Thyroid gland (tissue), 4 donors: Measurements from ENCODE around the gene NEURL1.

Experiments used
- CTCF ChIP-seq, 6 experiments: fragments of 200-600 bp in 3 of 6; fragments of 450-650 bp in 3 of 6; sonication (generic) in 3 of 6; IDR thresholded peaks; one replicate each; pipeline ENCODE4 v1.5.1; 2016 to 2019; ENCODE audit warnings: antibody characterized with exemption in 6 of 6, mild to moderate bottlenecking in 2 of 6, inconsistent platforms in 1 of 6, moderate library complexity in 1 of 6
- POLR2A ChIP-seq, 2 donors: fragments of 450-650 bp; IDR thresholded peaks; one replicate each; pipeline ENCODE4 v1.6.1; 2017; ENCODE audit warnings: antibody characterized with exemption in 2 of 2, mild to moderate bottlenecking in 2 of 2, moderate library complexity in 1 of 2

DNA sequence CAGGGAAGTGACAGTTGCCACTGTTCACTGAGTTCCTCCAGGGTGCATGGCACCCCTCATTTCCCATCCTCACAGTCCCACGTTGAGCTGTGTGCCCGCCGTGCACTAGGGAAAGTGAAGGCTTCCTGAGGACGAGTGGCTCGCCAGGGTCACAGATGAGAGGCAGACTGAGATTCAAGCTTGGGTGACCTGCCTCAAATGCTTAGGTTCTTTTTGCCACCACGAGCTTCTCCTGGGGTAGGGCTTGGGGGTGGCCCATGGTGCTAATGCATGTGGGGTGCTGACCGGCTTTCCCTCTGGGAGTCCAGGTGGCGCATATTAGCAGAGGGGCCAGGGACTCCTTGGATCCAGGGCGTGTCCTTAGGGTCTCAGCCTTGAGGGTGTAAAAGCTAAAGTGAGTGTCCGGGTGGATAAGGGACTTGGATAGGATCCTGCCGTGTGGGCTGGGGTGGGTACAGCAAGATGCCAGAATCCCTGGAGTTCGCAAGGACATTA lies 43.3 kb upstream of the NEURL1 start:
- TF ChIP-seq CTCF (IDR thresholded peaks at IDR 0.05) (no peak), POLR2A (IDR thresholded peaks at IDR 0.05) (no peak)
